Measurements from ENCODE around the gene PRR23E. TPM values are rescaled to one million over a fixed set of nuclear protein-coding genes. Genes with fewer than 3 reads are reported as not detected.

The PRR23E gene
- total RNA-seq, 1 experiment from 2014 or later: not detected

DNA sequence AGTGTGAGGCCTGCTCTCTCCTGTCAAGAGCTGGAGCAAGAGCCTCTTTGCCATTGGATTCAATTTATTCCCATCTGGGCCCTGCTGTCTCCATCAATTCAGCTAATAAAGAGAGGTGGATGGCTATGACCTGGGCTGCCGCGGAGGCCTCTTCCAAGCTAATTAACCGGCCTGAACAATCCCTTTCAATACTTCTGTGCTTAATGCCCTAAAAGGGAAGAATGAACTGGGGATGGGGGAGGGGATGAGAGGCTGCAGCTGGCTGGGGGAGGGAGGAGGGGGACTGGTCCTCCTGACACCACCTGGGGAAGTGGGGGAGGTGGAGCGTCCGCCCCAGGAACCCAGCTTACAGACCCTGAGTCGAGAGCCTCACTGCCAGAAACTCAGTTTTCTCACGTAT is 33.4 kb upstream of the PRR23E start:
- no peaks in the 10 kb centered on the region for H3K4me1 ChIP-seq (ENCODE audit: control insufficient read depth, insufficient read depth, low read length)
- no peak overlapping the region for H3K4me3 ChIP-seq (ENCODE audit: low read depth in 2 of 2, low read length in 2 of 2)
- H3K27ac ChIP-seq (ENCODE audit: low read length): no peak overlapping the region
- ATAC-seq: no peak
- BruUV-seq (replicated peaks): no TSS peak
- POLR2A ChIA-PET: no interaction called here
- in situ Hi-C loops (cut with HindIII; ENCODE audit: low pct_unique_long_range_greater_than_20kb, low sequenced_read_pairs) (no loop called here), intact Hi-C loops (cut with micrococcal nuclease; ENCODE audit: unreplicated experiment) (no loop called here)
- no peak for DNase-seq (ENCODE audit: low read depth, low spot score)
- H3K36me3 ChIP-seq (ENCODE audit: control insufficient read depth, insufficient read depth, low read length): no peaks in the 10 kb centered on the region
- TF ChIP-seq POLR2AphosphoS5 (IDR thresholded peaks at IDR 0.05; ENCODE audit: low read depth, low read length) (no peak), TCF7L2 (IDR thresholded peaks at IDR 0.05; ENCODE audit: low read depth, low read length) (no peak), CTCF (IDR thresholded peaks at IDR 0.05) (no peak), SIN3A (IDR thresholded peaks at IDR 0.05; ENCODE audit: borderline replicate concordance, insufficient read depth, low read depth, low read length) (no peak)
- TF ChIP-seq, protein P1, sequence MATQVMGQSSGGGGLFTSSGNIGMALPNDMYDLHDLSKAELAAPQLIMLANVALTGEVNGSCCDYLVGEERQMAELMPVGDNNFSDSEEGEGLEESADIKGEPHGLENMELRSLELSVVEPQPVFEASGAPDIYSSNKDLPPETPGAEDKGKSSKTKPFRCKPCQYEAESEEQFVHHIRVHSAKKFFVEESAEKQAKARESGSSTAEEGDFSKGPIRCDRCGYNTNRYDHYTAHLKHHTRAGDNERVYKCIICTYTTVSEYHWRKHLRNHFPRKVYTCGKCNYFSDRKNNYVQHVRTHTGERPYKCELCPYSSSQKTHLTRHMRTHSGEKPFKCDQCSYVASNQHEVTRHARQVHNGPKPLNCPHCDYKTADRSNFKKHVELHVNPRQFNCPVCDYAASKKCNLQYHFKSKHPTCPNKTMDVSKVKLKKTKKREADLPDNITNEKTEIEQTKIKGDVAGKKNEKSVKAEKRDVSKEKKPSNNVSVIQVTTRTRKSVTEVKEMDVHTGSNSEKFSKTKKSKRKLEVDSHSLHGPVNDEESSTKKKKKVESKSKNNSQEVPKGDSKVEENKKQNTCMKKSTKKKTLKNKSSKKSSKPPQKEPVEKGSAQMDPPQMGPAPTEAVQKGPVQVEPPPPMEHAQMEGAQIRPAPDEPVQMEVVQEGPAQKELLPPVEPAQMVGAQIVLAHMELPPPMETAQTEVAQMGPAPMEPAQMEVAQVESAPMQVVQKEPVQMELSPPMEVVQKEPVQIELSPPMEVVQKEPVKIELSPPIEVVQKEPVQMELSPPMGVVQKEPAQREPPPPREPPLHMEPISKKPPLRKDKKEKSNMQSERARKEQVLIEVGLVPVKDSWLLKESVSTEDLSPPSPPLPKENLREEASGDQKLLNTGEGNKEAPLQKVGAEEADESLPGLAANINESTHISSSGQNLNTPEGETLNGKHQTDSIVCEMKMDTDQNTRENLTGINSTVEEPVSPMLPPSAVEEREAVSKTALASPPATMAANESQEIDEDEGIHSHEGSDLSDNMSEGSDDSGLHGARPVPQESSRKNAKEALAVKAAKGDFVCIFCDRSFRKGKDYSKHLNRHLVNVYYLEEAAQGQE (IDR thresholded peaks at IDR 0.05; ENCODE audit: insufficient read depth in 1 of 2, low read depth in 2 of 2, low read length in 1 of 2): no peak
- H3K9me3 ChIP-seq (ENCODE audit: control insufficient read depth, insufficient read depth, low read depth, low read length): no peaks in the 10 kb centered on the region
- CTCF ChIA-PET: no interaction called here
- H3K27me3 ChIP-seq (ENCODE audit: control insufficient read depth, insufficient read depth, low read length): peaks cover 3% of the 10 kb centered on the region; the same call in 1 of the 2 replicates

DNA sequence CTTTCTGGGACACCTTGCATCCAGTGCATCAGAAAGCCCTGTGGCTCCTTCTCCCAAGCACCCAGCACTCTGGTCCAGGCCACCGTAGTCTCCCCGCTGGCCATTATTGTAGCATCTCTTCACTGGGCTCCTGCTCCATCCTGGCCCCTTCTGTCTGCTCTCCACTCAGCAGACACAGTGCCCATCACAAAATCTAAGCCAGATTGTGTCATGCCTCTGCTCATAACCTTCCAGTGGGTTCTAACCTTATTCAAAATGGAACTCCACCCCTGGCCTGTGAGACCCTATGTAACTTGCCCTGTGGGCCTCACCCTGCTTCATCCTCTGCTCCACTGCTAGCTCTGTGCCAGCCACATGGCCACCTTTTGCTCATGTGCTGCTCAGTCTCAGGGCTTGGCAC is 31.7 kb upstream of the PRR23E start:
- no peaks in the 10 kb centered on the region for H3K9me3 ChIP-seq (ENCODE audit: control insufficient read depth, insufficient read depth, low read depth, low read length)
- no peaks in the 10 kb centered on the region for H3K4me1 ChIP-seq (ENCODE audit: control insufficient read depth, insufficient read depth, low read length)
- BruUV-seq (replicated peaks): no TSS peak
- CTCF ChIA-PET: no interaction called here
- no peak overlapping the region for H3K27ac ChIP-seq (ENCODE audit: low read length)
- no peak for ATAC-seq
- in situ Hi-C loops (cut with HindIII; ENCODE audit: low pct_unique_long_range_greater_than_20kb, low sequenced_read_pairs) (no loop called here), intact Hi-C loops (cut with micrococcal nuclease; ENCODE audit: unreplicated experiment) (no loop called here)
- no peak for DNase-seq (ENCODE audit: low read depth, low spot score)
- H3K4me3 ChIP-seq (ENCODE audit: low read depth in 2 of 2, low read length in 2 of 2): no peak overlapping the region
- TF ChIP-seq CTCF (IDR thresholded peaks at IDR 0.05): no peak
- TF ChIP-seq, protein P1 (IDR thresholded peaks at IDR 0.05; ENCODE audit: insufficient read depth in 1 of 2, low read depth in 2 of 2, low read length in 1 of 2): no peak
- TF ChIP-seq SIN3A (IDR thresholded peaks at IDR 0.05; ENCODE audit: borderline replicate concordance, insufficient read depth, low read depth, low read length): no peak
- TF ChIP-seq TCF7L2 (IDR thresholded peaks at IDR 0.05; ENCODE audit: low read depth, low read length): no peak
- TF ChIP-seq POLR2AphosphoS5 (IDR thresholded peaks at IDR 0.05; ENCODE audit: low read depth, low read length): no peak
- no peaks in the 10 kb centered on the region for H3K36me3 ChIP-seq (ENCODE audit: control insufficient read depth, insufficient read depth, low read length)
- peaks cover 5% of the 10 kb centered on the region; the same call in 1 of the 2 replicates for H3K27me3 ChIP-seq (ENCODE audit: control insufficient read depth, insufficient read depth, low read length)
- POLR2A ChIA-PET: no interaction called here

Measured in Panc1 (cell line).